Mucosa of stomach (tissue), 1 donor: Measurements from ENCODE around the gene HUNK.

Experiments used
- H3K27me3 ChIP-seq: one replicate; pipeline ENCODE4 v1.7.0; 2013; ENCODE audit warnings: mild to moderate bottlenecking, low read length; ENCODE audit not compliant: control insufficient read depth, insufficient read depth
- H3K36me3 ChIP-seq: one replicate; pipeline ENCODE4 v1.7.0; 2013; ENCODE audit warnings: low read length; ENCODE audit not compliant: control insufficient read depth, insufficient read depth
- H3K4me1 ChIP-seq: one replicate; pipeline ENCODE4 v1.7.0; 2013; ENCODE audit warnings: mild to moderate bottlenecking, low read length; ENCODE audit not compliant: control insufficient read depth, insufficient read depth
- H3K4me3 ChIP-seq: one replicate; pipeline ENCODE4 v1.7.0; 2013; ENCODE audit warnings: low read length
- H3K9ac ChIP-seq: one replicate; pipeline ENCODE4 v1.7.0; 2013; ENCODE audit warnings: mild to moderate bottlenecking, low read length, moderate library complexity
- H3K9me3 ChIP-seq: one replicate; pipeline ENCODE4 v1.7.0; 2013; ENCODE audit warnings: mild to moderate bottlenecking, low read length, moderate library complexity; ENCODE audit not compliant: control insufficient read depth
- donor health status: Pancreatic carcinoma.

Gene HUNK

GRCh38 chr21:31901315-31901714, 28.5 kb downstream of the HUNK start:
- H3K4me3 ChIP-seq: no peak overlapping the region
- no peaks in the 10 kb centered on the region for H3K36me3 ChIP-seq
- no peak overlapping the region for H3K9ac ChIP-seq
- peaks cover 31% of the 10 kb centered on the region for H3K4me1 ChIP-seq
- no peaks in the 10 kb centered on the region for H3K9me3 ChIP-seq
- H3K27me3 ChIP-seq: no peaks in the 10 kb centered on the region

DNA sequence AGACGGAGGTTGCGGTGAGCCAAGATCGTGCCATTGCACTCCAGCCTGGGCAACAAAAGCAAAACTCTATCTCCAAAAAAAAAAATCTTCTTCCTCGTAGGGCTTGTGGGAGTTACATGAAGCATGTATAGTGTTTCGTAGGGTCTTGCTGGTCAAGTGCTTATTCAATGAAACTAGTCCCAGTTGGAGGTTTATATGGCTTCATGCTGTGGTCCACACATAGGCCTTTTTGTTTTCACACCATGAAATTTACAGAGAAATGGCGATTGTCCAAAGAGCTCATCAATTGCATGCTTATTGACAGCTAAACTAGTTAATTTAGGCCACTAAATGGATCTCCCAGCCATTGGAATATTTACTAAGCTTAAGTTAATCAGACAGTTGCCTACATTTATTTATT, 29.6 kb downstream of the HUNK start:
- no peak overlapping the region for H3K4me3 ChIP-seq
- H3K27me3 ChIP-seq: no peaks in the 10 kb centered on the region
- H3K9ac ChIP-seq: no peak overlapping the region
- H3K36me3 ChIP-seq: no peaks in the 10 kb centered on the region
- H3K9me3 ChIP-seq: no peaks in the 10 kb centered on the region
- H3K4me1 ChIP-seq: peaks cover 31% of the 10 kb centered on the region

DNA sequence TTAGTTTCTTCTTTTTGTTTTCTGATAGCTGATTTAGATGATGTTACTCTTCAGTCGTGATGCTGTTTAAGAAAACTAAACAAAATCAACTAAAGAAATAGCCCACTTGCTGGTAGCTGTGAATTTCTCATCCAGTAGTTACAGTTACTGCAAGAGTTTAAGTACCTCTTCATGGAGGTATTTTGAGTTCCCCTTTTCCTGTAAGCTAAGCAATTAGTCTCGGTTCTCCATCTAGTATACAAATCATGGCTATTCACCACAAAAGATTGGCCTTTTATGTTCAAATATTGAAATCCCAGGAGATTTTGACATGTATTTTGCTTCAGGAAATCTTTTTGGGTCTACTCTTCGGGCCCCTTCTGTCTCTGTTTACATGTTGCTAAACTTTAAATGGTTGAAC, 31.1 kb downstream of the HUNK start:
- H3K9me3 ChIP-seq: no peaks in the 10 kb centered on the region
- peaks cover 26% of the 10 kb centered on the region for H3K4me1 ChIP-seq
- H3K36me3 ChIP-seq: no peaks in the 10 kb centered on the region
- H3K4me3 ChIP-seq: no peak overlapping the region
- no peak overlapping the region for H3K9ac ChIP-seq
- H3K27me3 ChIP-seq: no peaks in the 10 kb centered on the region

- Histone ChIP-seq H3K4me1 (peaks cover 8% of the 10 kb centered on the region), H3K27me3 (peaks cover 2% of the 10 kb centered on the region), H3K4me3 (no peak overlapping the region), H3K9ac (no peak overlapping the region), H3K36me3 (no peaks in the 10 kb centered on the region), H3K9me3 (no peaks in the 10 kb centered on the region)
Measured at GRCh38 chr21:31905503-31906451, 33.0 kb downstream of the HUNK start.

GRCh38 chr21:31908106-31909031, 35.5 kb downstream of the HUNK start:
- Histone ChIP-seq H3K4me1 (no peaks in the 10 kb centered on the region), H3K36me3 (no peaks in the 10 kb centered on the region), H3K9ac (no peak overlapping the region), H3K4me3 (no peak overlapping the region), H3K9me3 (no peaks in the 10 kb centered on the region), H3K27me3 (peaks cover 2% of the 10 kb centered on the region)

GRCh38 chr21:31909153-31910073, 36.6 kb downstream of the HUNK start:
- H3K4me1 ChIP-seq: no peaks in the 10 kb centered on the region
- H3K36me3 ChIP-seq: no peaks in the 10 kb centered on the region
- H3K4me3 ChIP-seq: no peak overlapping the region
- peaks cover 2% of the 10 kb centered on the region for H3K27me3 ChIP-seq
- no peak overlapping the region for H3K9ac ChIP-seq
- no peaks in the 10 kb centered on the region for H3K9me3 ChIP-seq

GRCh38 chr21:31910074-31910470, 37.3 kb downstream of the HUNK start:
- no peaks in the 10 kb centered on the region for H3K36me3 ChIP-seq
- H3K4me1 ChIP-seq: no peaks in the 10 kb centered on the region
- H3K9ac ChIP-seq: no peak overlapping the region
- no peak overlapping the region for H3K4me3 ChIP-seq
- peaks cover 2% of the 10 kb centered on the region for H3K27me3 ChIP-seq
- no peaks in the 10 kb centered on the region for H3K9me3 ChIP-seq

DNA sequence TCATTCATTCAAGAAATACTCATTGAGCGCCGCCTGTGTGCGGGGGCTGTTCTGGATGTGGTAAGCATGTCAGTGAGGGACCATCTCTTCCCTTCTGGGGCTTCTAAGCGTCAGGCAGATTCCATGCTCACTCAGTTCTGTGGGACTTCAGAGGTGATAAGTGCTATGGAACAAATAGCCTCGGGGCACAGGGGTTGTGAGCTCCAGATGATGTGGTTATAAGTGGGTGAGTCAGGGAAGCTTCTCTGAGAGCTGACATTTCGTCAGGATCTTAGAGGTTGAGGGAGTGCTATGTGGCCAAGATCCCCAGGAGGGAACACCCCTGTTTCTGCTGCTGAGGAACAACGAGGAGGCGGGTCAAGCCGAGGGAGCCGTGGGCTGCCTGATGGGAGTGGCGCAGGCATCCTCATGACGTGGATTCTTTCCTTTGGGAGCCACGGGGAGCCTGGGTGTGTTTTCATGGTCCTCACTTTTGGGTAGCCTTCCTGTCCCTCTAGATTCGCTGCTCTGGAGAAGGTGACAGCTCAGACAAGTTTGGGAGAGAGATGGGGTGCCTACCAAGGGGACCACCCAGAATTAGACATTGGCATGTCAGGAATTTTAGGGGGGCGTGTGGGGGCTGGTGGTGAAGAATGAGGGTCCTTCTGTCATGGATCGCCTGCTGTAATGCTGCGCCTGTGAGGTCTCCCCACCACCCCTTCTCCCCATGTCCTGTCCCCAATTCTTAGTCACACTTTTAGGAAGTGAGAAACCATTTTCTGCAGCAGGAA, 38.5 kb downstream of the HUNK start:
- no peaks in the 10 kb centered on the region for H3K4me1 ChIP-seq
- no peak overlapping the region for H3K4me3 ChIP-seq
- peaks cover 2% of the 10 kb centered on the region for H3K27me3 ChIP-seq
- H3K36me3 ChIP-seq: no peaks in the 10 kb centered on the region
- H3K9me3 ChIP-seq: no peaks in the 10 kb centered on the region
- H3K9ac ChIP-seq: no peak overlapping the region

GRCh38 chr21:31912501-31912900, 39.7 kb downstream of the HUNK start:
- no peaks in the 10 kb centered on the region for H3K9me3 ChIP-seq
- H3K4me1 ChIP-seq: no peaks in the 10 kb centered on the region
- H3K9ac ChIP-seq: no peak overlapping the region
- H3K27me3 ChIP-seq: peaks cover 2% of the 10 kb centered on the region
- no peak overlapping the region for H3K4me3 ChIP-seq
- H3K36me3 ChIP-seq: no peaks in the 10 kb centered on the region

DNA sequence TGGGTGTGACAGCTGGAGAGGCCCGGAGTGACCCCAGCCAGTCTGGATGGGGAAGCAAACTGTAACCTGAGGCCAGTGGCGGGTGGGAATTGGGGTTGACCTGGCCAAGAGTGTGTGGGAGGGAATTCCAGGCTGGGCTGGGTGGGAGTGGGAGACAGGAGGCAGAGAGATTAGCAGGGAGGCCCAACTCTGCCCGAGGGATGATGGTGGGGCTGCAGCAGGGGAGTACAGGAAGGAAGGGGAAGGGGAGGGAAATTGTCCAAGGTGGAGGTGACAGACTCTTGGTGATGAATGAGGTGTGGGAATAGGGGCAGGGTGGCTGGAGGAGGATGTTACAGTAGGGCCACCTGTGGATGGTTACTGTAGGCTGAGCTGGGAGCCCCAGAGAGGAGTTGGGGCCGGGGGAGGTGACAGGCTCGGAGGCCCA, 40.4 kb downstream of the HUNK start:
- Histone ChIP-seq H3K4me3 (no peak overlapping the region), H3K36me3 (no peaks in the 10 kb centered on the region), H3K9me3 (no peaks in the 10 kb centered on the region), H3K27me3 (peaks cover 2% of the 10 kb centered on the region), H3K4me1 (no peaks in the 10 kb centered on the region), H3K9ac (no peak overlapping the region)

- Histone ChIP-seq H3K9me3 (no peaks in the 10 kb centered on the region), H3K4me1 (no peaks in the 10 kb centered on the region), H3K4me3 (no peak overlapping the region), H3K9ac (no peak overlapping the region), H3K36me3 (no peaks in the 10 kb centered on the region), H3K27me3 (no peaks in the 10 kb centered on the region)
Measured at GRCh38 chr21:31914472-31914871, 41.7 kb downstream of the HUNK start.
